ENCODE measurements around the gene PDCD1. TPM values are rescaled to one million over a fixed set of nuclear protein-coding genes. Genes with fewer than 3 reads are reported as not detected.
"Not testable (repeated sequence)": the region's sequence is repeated elsewhere in the genome, so short reads cannot be mapped to it uniquely, and the experiment has no call there.

Gene PDCD1
- total RNA-seq, 2 donors from 2014 or later = 0.21 to 0.35 TPM

DNA sequence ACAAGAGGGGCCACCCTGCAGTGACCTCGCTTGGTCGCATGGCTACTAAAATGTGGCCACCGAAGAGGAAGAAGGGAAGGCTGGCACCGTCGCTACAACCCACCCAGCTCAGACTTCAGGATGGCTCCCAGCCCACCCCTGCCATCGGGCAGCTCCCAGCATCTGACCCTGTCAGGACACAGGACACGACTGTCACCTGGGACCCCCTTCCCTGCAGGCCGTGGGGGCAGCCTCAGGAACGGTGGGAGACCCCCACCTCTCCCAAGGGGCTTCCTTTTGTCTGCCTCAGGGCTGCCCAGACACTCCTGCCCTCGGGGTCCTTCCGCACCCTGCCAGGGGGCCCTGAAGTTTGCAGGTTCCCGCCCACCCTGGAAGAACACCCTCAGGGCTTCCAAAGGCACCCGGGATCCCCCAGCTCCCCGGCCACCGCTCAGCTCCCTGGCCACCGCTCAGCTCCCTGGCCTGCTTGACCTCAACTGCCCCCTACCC, 18.5 kb upstream of the PDCD1 start:
- no peaks in the 10 kb centered on the region for H3K36me3 ChIP-seq
- H3K9ac ChIP-seq (ENCODE audit: low read depth in 2 of 2, low read length in 2 of 2) = no peak overlapping the region
- H3K4me3 ChIP-seq = no peak overlapping the region
- H3K9me3 ChIP-seq = no peaks in the 10 kb centered on the region
- TF ChIP-seq, protein P1, sequence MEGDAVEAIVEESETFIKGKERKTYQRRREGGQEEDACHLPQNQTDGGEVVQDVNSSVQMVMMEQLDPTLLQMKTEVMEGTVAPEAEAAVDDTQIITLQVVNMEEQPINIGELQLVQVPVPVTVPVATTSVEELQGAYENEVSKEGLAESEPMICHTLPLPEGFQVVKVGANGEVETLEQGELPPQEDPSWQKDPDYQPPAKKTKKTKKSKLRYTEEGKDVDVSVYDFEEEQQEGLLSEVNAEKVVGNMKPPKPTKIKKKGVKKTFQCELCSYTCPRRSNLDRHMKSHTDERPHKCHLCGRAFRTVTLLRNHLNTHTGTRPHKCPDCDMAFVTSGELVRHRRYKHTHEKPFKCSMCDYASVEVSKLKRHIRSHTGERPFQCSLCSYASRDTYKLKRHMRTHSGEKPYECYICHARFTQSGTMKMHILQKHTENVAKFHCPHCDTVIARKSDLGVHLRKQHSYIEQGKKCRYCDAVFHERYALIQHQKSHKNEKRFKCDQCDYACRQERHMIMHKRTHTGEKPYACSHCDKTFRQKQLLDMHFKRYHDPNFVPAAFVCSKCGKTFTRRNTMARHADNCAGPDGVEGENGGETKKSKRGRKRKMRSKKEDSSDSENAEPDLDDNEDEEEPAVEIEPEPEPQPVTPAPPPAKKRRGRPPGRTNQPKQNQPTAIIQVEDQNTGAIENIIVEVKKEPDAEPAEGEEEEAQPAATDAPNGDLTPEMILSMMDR (IDR thresholded peaks at IDR 0.05) = no peak
- no peaks in the 10 kb centered on the region for H3K4me1 ChIP-seq
- intact Hi-C loops (cut with DNase I) = loop anchor here (10.0 kb wide), 2 partner anchors 142 to 172 kb away; partner anchors contain the start of genes D2HGDH and ING5
- H3K27me3 ChIP-seq = no peaks in the 10 kb centered on the region
- no peak overlapping the region for H3K27ac ChIP-seq
- DNase-seq = no peak

DNA sequence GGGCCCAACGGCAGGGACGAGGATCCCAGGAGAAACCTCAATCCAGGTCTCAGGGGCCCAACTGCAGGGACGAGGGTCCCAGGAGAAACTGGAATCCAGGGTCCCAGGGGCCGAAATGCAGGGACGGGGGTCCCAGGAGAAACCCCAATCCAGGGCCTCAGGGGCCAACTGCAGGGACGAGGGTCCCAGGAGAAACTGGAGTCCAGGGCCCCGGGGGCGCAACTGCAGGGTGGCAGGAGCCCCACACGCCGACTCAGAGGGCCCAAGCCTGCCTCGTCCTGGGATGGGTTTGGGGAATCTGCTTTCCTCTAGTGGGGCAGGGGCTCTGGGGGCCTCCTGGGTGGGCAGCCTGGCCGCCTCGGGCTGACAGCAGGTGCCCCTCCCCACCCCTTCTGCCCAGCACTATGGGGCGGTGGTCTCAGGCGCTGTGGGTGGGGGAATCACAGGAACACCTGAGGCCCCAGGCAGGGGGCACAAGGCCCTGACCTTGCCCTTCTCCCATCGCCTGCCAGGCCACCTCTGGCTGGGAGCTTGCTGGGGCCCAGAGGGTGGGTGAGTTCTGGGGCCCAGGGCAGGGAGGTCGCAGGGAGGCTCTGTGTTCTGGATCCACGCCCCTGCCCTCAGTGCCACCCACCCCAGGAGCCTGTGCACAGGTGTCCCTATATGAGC, 18.0 kb upstream of the PDCD1 start:
- H3K27ac ChIP-seq = no peak overlapping the region

DNA sequence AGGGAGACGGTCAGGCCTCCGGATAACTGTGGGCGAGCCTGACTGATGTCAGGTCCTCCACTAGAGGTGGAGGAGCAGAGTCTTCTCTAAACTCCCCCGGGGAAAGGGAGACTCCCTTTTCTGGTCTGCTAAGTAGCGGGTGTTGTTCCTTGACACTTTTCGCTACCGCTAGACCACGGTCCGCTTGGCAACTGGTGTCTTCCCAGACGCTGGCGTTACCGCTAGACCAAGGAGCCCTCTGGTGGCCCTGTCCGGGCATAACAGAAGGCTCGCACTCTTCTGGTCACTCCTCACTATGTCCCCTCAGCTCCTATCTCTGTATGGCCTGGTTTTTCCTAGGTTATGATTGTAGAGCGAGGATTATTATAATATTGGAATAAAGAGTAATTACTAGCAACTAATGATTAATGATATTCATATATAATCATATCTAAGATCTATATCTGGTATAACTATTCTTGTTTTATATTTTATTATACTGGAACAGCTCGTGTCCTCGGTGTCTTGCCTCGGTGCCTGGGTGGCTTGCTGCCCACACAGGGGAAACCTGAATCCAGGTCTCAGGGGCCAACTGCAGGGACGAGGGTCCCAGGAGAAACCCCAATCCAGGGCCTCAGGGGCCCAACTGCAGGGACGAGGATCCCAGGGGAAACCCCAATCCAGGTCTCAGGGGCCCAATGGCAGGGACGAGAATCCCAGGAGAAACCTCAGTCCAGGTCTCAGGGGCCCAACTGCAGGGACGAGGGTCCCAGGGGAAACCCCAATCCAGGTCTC, 17.2 kb upstream of the PDCD1 start:
- not testable (repeated sequence) for H3K36me3 ChIP-seq; H3K9me3 ChIP-seq; H3K27me3 ChIP-seq; H3K4me3 ChIP-seq; H3K27ac ChIP-seq; H3K4me1 ChIP-seq; H3K9ac ChIP-seq (ENCODE audit: low read depth in 2 of 2, low read length in 2 of 2)
- intact Hi-C loops (cut with DNase I) = loop anchor here (10.0 kb wide), 2 partner anchors 141 to 171 kb away; partner anchors contain the start of genes D2HGDH and ING5
- peak; percentile 74 for DNase-seq

More for the DNA sequence above, 18.0 kb upstream of the PDCD1 start:
- Histone ChIP-seq H3K4me3 (no peak overlapping the region), H3K9ac (ENCODE audit: low read depth in 2 of 2, low read length in 2 of 2) (no peak overlapping the region), H3K4me1 (no peaks in the 10 kb centered on the region), H3K27me3 (no peaks in the 10 kb centered on the region), H3K9me3 (no peaks in the 10 kb centered on the region), H3K36me3 (no peaks in the 10 kb centered on the region)
- no peak for DNase-seq
- TF ChIP-seq, protein P1 (IDR thresholded peaks at IDR 0.05) = no peak
- intact Hi-C loops (cut with DNase I) = loop anchor here (10.0 kb wide), 2 partner anchors 142 to 172 kb away; partner anchors contain the start of genes D2HGDH and ING5

DNA sequence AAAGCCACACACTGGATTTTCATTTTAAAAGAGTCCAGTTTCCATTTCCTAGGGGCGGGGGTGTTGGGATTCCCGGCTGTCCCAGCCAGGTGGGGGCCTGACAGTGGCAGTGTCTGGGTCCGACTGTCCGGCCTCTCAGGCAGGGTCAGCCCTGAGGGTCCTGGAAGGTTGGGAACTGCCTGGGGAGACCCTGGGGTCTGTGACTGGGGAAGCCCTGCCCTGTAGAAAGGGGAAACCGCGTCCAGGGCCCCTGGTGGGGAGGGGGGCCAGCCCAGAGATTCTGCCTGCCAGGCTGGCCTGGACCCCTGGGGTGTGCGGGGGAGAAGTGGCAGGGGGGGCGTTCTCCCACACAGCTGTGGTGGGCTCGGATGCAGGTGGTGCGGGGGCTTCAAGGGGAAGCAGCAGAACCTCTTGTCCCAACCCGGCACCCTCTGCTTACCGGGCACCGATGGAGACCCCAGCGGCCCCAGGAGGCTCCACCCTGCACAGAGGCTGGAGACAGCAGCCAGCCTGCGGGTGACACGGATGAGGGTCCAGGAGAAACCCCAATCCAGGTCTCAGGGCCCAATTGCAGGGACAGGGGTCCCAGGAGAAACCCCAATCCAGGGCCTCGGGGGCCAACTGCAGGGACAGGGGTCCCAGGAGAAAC, 15.7 kb upstream of the PDCD1 start:
- no peaks in the 10 kb centered on the region for H3K9me3 ChIP-seq
- TF ChIP-seq, protein P1 (IDR thresholded peaks at IDR 0.05) = no peak
- H3K27ac ChIP-seq = no peak overlapping the region
- H3K9ac ChIP-seq (ENCODE audit: low read depth in 2 of 2, low read length in 2 of 2) = no peak overlapping the region
- H3K4me3 ChIP-seq = no peak overlapping the region
- no peaks in the 10 kb centered on the region for H3K36me3 ChIP-seq
- intact Hi-C loops (cut with DNase I) = loop anchor here (10.0 kb wide), 2 partner anchors 140 to 170 kb away; partner anchors contain the start of genes D2HGDH and ING5
- DNase-seq = no peak
- H3K27me3 ChIP-seq = no peaks in the 10 kb centered on the region
- no peaks in the 10 kb centered on the region for H3K4me1 ChIP-seq

DNA sequence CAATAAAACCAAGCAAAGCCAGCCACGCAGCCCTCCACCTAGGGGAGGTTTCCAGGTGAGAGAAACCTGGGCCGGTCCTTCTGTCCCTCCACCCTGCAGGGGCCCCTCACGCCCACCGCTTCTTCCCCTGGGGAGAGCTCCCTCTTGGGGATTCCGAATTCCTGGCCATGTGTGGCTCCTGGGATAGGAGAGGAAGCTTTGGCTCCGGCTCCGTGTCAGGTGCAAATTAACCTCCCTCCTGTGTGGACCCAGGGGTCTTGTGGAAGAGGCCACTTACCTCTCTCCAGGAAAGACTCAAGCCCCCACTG, 15.1 kb upstream of the PDCD1 start:
- Histone ChIP-seq H3K36me3 (no peaks in the 10 kb centered on the region), H3K9ac (ENCODE audit: low read depth in 2 of 2, low read length in 2 of 2) (no peak overlapping the region), H3K27me3 (no peaks in the 10 kb centered on the region), H3K27ac (no peak overlapping the region), H3K9me3 (no peaks in the 10 kb centered on the region), H3K4me1 (no peaks in the 10 kb centered on the region), H3K4me3 (no peak overlapping the region)
- intact Hi-C loops (cut with DNase I) = loop anchor here (10.0 kb wide), 2 partner anchors 139 to 169 kb away; partner anchors contain the start of genes D2HGDH and ING5
- TF ChIP-seq, protein P1 (IDR thresholded peaks at IDR 0.05) = no peak
- DNase-seq = no peak
